ENCODE measurements around the gene ACSS1.

Gene ACSS1

DNA sequence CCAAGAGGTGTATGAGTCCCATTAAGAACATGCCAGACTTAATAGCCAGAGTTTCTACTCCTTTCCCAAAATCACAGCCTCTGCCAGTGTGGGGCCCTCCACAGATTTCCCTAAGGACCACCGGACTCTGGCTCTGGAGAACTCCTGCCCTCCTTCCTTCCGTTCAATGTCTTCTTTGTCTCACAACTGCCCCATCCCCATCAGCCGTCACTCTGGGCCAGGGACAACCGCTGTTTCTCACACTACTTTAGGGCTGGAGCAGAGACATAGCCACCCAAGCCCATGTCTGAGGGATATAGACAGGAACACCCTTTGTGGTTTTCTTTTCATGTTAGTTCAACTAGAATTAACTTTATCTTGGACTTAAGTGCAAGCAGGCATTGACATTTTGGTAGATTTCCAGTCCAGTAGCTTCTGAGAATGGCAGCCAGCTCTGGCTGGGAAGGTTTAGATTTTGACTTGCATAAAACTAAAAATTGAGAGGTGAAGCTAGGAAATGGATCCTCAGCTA lies 6.7 kb upstream of the ACSS1 start:
- Histone ChIP-seq H3K9ac (ENCODE audit: low read length) (no peak overlapping the region), H3K36me3 (ENCODE audit: control insufficient read depth, insufficient read depth, low read length) (no peaks in the 10 kb centered on the region), H3K9me3 (ENCODE audit: control insufficient read depth, insufficient read depth, low read depth, low read length) (no peaks in the 10 kb centered on the region), H3K4me3 (ENCODE audit: low read depth, low read length) (no peak overlapping the region), H3K4me1 (ENCODE audit: control insufficient read depth, insufficient read depth, low read length) (no peaks in the 10 kb centered on the region), H3K27ac (ENCODE audit: low read depth, low read length) (no peak overlapping the region), H3K27me3 (ENCODE audit: control insufficient read depth, insufficient read depth, low read length) (peaks cover 82% of the 10 kb centered on the region)

DNA sequence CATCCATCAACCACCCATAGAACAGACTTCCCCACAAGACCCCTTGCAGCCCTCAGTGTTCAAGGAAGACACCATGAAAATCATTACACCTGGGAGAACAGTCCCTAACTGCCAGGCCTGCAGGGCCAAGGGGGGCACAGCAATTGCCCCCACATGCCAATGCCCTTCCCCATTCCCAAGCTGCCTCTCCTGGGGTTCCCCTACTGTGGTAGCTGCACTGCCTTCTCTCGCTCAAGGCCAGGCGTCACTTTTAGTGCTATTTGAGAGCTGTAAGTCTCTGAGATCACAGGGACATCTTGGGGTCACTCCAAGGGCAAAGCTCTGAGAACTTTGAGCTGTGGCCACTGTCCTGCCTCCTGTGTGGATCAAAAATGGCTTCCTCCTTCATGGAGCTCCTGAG lies 6.0 kb upstream of the ACSS1 start:
- Histone ChIP-seq H3K9me3 (ENCODE audit: control insufficient read depth, insufficient read depth, low read depth, low read length) (no peaks in the 10 kb centered on the region), H3K27me3 (ENCODE audit: control insufficient read depth, insufficient read depth, low read length) (peaks cover 85% of the 10 kb centered on the region), H3K4me1 (ENCODE audit: control insufficient read depth, insufficient read depth, low read length) (no peaks in the 10 kb centered on the region), H3K36me3 (ENCODE audit: control insufficient read depth, insufficient read depth, low read length) (no peaks in the 10 kb centered on the region), H3K4me3 (ENCODE audit: low read depth, low read length) (no peak overlapping the region), H3K27ac (ENCODE audit: low read depth, low read length) (no peak overlapping the region), H3K9ac (ENCODE audit: low read length) (no peak overlapping the region)

DNA sequence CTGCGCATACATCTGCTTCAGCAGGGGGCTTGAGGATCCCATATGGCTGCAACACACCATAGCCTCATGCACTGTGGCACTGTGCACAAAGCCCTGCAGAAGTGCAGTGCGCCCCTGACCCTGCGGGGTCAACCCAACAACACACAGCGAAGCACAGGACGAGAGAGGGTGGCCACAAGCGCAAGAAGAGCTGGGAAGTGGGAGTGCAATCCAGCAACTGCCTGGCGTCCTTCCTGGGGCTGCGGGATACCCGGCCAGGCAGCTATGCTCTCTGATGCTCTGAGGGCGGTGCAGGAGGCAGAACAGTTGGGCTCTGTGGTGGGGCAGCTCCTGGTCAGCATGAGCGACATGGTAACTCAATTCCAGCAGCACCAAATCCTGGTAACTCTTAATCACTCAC lies 5.6 kb upstream of the ACSS1 start:
- no peak overlapping the region for H3K27ac ChIP-seq (ENCODE audit: low read depth, low read length)
- H3K4me1 ChIP-seq (ENCODE audit: control insufficient read depth, insufficient read depth, low read length) = peaks cover 2% of the 10 kb centered on the region
- H3K9ac ChIP-seq (ENCODE audit: low read length) = no peak overlapping the region
- H3K36me3 ChIP-seq (ENCODE audit: control insufficient read depth, insufficient read depth, low read length) = no peaks in the 10 kb centered on the region
- H3K9me3 ChIP-seq (ENCODE audit: control insufficient read depth, insufficient read depth, low read depth, low read length) = no peaks in the 10 kb centered on the region
- no peak overlapping the region for H3K4me3 ChIP-seq (ENCODE audit: low read depth, low read length)
- H3K27me3 ChIP-seq (ENCODE audit: control insufficient read depth, insufficient read depth, low read length) = peaks cover 89% of the 10 kb centered on the region

DNA sequence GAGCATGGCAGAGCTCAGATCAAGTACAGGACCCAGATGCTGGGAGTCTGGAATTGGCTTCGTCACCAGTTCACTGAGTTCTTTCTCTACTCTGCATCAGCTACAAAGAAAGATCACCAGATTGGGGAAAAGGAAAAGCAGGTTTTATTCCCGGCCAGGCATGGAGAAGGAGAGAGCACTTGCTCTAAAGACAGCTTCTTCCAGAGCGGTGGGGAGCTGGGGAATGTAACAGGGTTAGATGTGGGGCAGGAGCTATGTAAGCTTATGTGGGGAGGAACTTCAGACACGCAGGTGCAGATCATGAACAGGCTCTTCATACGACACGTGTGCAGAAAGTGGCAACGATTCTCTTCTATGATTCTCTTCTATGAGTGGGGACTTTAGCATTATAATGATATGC lies 4.9 kb upstream of the ACSS1 start:
- Histone ChIP-seq H3K27me3 (ENCODE audit: control insufficient read depth, insufficient read depth, low read length) (peaks cover 90% of the 10 kb centered on the region), H3K9me3 (ENCODE audit: control insufficient read depth, insufficient read depth, low read depth, low read length) (no peaks in the 10 kb centered on the region), H3K36me3 (ENCODE audit: control insufficient read depth, insufficient read depth, low read length) (no peaks in the 10 kb centered on the region), H3K9ac (ENCODE audit: low read length) (no peak overlapping the region), H3K4me1 (ENCODE audit: control insufficient read depth, insufficient read depth, low read length) (peaks cover 6% of the 10 kb centered on the region), H3K27ac (ENCODE audit: low read depth, low read length) (no peak overlapping the region), H3K4me3 (ENCODE audit: low read depth, low read length) (no peak overlapping the region)

DNA sequence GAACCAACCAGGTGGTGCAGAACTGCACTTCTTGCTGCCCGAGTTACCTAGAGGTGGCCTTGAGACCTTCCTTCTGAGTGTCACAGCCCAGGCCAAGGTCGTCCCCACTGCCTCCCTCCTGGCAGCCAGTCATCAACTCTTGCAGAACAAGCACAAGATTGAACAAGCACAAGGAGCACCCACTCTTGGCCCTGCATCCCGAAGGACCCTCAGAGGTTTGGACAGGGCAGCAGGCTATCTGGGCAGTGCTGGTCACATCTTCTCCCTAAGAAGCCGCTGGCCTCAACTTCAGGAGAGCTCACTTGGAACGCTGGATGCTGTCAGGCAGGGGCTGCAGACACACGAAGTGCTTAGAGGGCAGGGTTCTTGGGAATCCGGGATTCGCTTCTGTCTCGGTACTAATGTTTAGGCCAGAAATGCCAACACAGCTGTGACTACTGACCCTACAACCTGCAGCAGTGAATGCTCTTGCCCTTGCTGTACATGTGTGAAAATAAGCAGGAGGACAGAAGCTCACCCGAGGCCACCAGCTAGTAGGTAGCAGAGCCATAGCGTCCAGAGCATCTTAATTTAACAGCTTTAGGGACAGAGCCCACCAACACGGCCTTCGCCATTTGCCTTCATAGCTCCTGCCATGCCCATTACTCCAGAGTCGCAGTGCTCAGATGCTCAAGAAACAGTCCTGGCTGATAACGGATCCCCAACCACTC lies 4.0 kb upstream of the ACSS1 start:
- Histone ChIP-seq H3K4me1 (ENCODE audit: control insufficient read depth, insufficient read depth, low read length) (peaks cover 6% of the 10 kb centered on the region), H3K36me3 (ENCODE audit: control insufficient read depth, insufficient read depth, low read length) (no peaks in the 10 kb centered on the region), H3K27ac (ENCODE audit: low read depth, low read length) (no peak overlapping the region), H3K4me3 (ENCODE audit: low read depth, low read length) (no peak overlapping the region), H3K9ac (ENCODE audit: low read length) (no peak overlapping the region), H3K9me3 (ENCODE audit: control insufficient read depth, insufficient read depth, low read depth, low read length) (no peaks in the 10 kb centered on the region), H3K27me3 (ENCODE audit: control insufficient read depth, insufficient read depth, low read length) (peaks cover 94% of the 10 kb centered on the region)

DNA sequence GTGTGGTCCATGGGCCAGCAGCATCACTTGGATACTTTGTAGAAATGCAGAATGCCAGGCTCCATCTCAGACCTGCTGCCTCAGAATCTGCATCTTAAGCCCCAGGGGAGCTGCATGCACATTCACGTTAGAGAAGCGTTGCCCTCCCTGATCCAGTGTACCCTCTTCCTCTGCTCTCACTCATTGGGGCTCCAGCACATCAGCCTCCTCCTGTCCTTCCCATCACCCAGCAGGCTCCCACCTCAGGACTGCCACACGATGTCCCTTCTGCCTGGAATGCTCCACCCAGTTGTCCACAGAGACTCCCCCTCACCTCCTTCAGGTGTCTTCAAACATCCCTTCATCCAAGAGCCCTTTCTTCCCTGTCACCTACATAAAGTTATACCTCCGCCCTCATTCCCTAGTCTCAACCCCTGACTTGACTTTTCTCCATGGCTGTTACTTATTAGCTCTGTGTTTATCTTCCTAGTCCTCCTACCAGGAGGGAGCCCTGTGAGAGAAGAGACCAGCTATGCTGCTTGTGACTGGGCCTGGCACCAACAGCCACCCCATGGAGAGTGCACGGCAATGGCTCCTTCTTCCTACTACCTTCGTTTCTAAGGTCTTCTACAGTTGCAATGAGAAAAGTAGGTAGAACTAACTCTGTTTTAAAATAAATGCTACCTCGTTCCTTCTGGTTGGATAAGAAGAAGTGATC lies 3.3 kb upstream of the ACSS1 start:
- no peak overlapping the region for H3K4me3 ChIP-seq (ENCODE audit: low read depth, low read length)
- no peak overlapping the region for H3K27ac ChIP-seq (ENCODE audit: low read depth, low read length)
- H3K9ac ChIP-seq (ENCODE audit: low read length) = no peak overlapping the region
- peaks cover 99% of the 10 kb centered on the region for H3K27me3 ChIP-seq (ENCODE audit: control insufficient read depth, insufficient read depth, low read length)
- no peaks in the 10 kb centered on the region for H3K36me3 ChIP-seq (ENCODE audit: control insufficient read depth, insufficient read depth, low read length)
- no peaks in the 10 kb centered on the region for H3K9me3 ChIP-seq (ENCODE audit: control insufficient read depth, insufficient read depth, low read depth, low read length)
- H3K4me1 ChIP-seq (ENCODE audit: control insufficient read depth, insufficient read depth, low read length) = peaks cover 6% of the 10 kb centered on the region

DNA sequence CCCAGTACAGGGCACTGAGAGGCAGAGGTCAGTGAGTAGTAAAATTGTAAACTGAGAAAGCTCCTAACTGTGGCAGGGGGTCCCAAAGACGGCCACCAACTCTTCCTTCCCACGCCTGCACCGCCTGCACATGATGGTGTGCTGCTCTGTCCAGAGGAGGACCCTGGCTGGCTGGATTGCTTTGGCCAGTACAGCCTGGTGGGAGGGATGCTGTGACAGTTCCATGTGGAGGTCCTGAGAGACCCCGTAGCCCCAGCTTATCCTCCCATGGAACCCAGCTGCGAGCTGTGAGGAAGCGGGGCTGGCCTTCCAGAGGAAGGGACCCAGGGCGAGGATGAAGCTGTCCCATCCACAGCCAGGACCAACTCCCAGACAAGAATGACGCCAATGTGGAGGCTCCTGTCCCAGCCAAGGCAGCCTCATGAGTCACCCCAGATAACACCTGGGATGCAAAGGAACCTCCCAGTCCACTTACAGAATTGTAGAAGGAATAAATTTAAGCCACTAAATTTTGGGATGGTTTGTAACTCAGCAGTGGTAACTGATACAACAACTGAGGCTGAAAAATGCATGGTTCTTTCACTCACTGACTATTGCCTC lies 2.0 kb upstream of the ACSS1 start:
- peaks cover 6% of the 10 kb centered on the region for H3K4me1 ChIP-seq (ENCODE audit: control insufficient read depth, insufficient read depth, low read length)
- H3K27me3 ChIP-seq (ENCODE audit: control insufficient read depth, insufficient read depth, low read length) = peaks cover 100% of the 10 kb centered on the region
- H3K36me3 ChIP-seq (ENCODE audit: control insufficient read depth, insufficient read depth, low read length) = no peaks in the 10 kb centered on the region
- no peaks in the 10 kb centered on the region for H3K9me3 ChIP-seq (ENCODE audit: control insufficient read depth, insufficient read depth, low read depth, low read length)
- no peak overlapping the region for H3K4me3 ChIP-seq (ENCODE audit: low read depth, low read length)
- H3K27ac ChIP-seq (ENCODE audit: low read depth, low read length) = no peak overlapping the region
- H3K9ac ChIP-seq (ENCODE audit: low read length) = no peak overlapping the region

- Histone ChIP-seq H3K9ac (ENCODE audit: low read length) (no peak overlapping the region), H3K27me3 (ENCODE audit: control insufficient read depth, insufficient read depth, low read length) (peaks cover 100% of the 10 kb centered on the region), H3K4me3 (ENCODE audit: low read depth, low read length) (peak overlapping the region; percentile 67; the same call in 1 of the 2 replicates)
These were observed 1.2 kb upstream of the ACSS1 start for GRCh38 chr20:25058847-25059810.

DNA sequence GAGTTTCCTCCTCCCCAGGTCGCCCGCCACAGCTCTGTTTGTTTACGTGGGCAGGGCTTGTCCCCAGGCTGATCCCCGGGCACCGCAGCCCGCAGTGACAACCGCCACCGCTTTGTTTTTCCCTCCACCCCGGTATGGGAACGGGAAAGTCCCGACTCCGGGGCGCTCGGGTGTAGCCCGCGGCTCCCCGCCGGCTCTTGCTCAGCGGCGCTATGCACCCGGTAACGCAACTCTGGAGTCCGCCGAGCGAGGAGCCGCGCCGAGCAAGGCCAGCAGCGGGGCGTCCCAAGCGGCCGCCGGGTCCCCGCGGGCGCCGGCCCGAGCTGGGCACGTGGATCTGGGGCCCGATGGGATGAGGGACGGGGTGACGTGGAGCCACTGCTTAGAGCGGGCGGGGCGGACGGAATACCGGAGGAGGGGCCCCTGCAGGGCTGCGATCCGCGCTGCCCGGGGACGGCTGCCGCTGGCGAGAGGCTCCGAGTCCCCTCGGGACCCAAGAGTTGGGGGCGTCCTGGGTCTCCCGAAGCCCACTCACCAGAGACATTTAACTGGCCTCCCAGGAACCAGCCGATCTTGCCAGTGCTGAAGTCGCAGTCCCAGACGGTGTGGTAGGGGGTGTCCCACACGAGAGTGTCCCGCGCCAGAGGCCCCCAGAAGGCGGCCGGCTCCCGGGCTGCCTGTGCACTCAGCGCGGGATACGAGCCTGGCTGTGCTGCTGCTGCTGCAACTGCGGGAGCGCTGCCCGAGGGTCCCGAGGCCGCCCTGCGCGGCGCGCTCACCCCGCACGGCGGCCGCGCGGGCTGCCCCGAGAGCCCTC lies 497 bp downstream of the ACSS1 start:
- Histone ChIP-seq H3K4me1 (ENCODE audit: control insufficient read depth, insufficient read depth, low read length) (peaks cover 7% of the 10 kb centered on the region), H3K27ac (ENCODE audit: low read depth, low read length) (no peak overlapping the region), H3K9me3 (ENCODE audit: control insufficient read depth, insufficient read depth, low read depth, low read length) (no peaks in the 10 kb centered on the region), H3K9ac (ENCODE audit: low read length) (no peak overlapping the region), H3K4me3 (ENCODE audit: low read depth, low read length) (peak overlapping the region; percentile 67), H3K27me3 (ENCODE audit: control insufficient read depth, insufficient read depth, low read length) (peaks cover 94% of the 10 kb centered on the region), H3K36me3 (ENCODE audit: control insufficient read depth, insufficient read depth, low read length) (no peaks in the 10 kb centered on the region)

More at GRCh38 chr20:25058847-25059810, 1.2 kb upstream of the ACSS1 start:
- Histone ChIP-seq H3K27ac (ENCODE audit: low read depth, low read length) (no peak overlapping the region), H3K36me3 (ENCODE audit: control insufficient read depth, insufficient read depth, low read length) (no peaks in the 10 kb centered on the region), H3K9me3 (ENCODE audit: control insufficient read depth, insufficient read depth, low read depth, low read length) (no peaks in the 10 kb centered on the region), H3K4me1 (ENCODE audit: control insufficient read depth, insufficient read depth, low read length) (peaks cover 6% of the 10 kb centered on the region)

- peaks cover 93% of the 10 kb centered on the region for H3K27me3 ChIP-seq (ENCODE audit: control insufficient read depth, insufficient read depth, low read length)
- peak overlapping the region; percentile 67 for H3K4me3 ChIP-seq (ENCODE audit: low read depth, low read length)
- no peak overlapping the region for H3K9ac ChIP-seq (ENCODE audit: low read length)
- peaks cover 11% of the 10 kb centered on the region for H3K4me1 ChIP-seq (ENCODE audit: control insufficient read depth, insufficient read depth, low read length)
- H3K27ac ChIP-seq (ENCODE audit: low read depth, low read length) = no peak overlapping the region
- H3K36me3 ChIP-seq (ENCODE audit: control insufficient read depth, insufficient read depth, low read length) = no peaks in the 10 kb centered on the region
- H3K9me3 ChIP-seq (ENCODE audit: control insufficient read depth, insufficient read depth, low read depth, low read length) = no peaks in the 10 kb centered on the region
These were observed 1.2 kb downstream of the ACSS1 start for GRCh38 chr20:25056690-25057233.
